ENCODE results near the gene TRIM8. TPM values are rescaled to one million over a fixed set of nuclear protein-coding genes. Genes with fewer than 3 reads are reported as not detected.

The TRIM8 gene
- total and polyA plus RNA-seq, 2 donors (not counting 3 experiments of a cell fraction or from before 2014, with no cell fraction given) = 74.1 to 114 TPM

DNA sequence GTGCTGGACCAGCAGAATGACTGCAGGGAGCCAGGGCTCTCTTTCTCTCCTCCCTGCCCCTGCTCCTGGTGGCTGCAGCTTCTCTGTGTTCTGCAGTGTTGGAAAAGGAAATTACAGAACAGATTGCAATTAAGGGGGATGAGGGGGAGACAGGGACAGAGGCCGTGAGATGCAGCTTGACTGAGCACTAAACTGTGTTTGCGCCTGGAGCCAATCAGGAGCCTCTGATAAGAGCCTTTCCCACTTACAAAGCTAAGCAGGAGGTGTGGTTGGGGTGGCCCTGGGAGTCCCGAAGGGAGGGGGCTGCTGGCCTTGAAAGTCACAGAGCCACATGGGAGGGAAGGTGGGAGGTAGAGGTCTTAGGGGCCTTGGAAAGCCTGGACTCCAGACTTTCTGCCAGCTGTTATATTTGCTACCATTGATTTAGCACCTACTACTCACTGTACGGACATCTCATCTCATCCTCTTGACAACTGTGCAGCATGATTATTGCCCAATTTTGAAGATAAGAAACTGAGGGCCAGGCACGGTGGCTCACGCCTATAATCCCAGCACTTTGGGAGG is 26.7 kb downstream of the TRIM8 start:
- Histone ChIP-seq H4K20me1 (replicated peaks; ENCODE audit: control insufficient read depth, extremely low read depth, insufficient read depth, low read length) (no peaks in the 10 kb centered on the region), H3K27me3 (ENCODE audit: control insufficient read depth in 2 of 2, insufficient read depth in 2 of 2, low read length in 2 of 2) (no peaks in the 10 kb centered on the region), H3K4me2 (ENCODE audit: insufficient read depth, low read length) (no peak overlapping the region), H3K4me1 (ENCODE audit: control insufficient read depth, extremely low read depth, insufficient read depth, low read length) (peaks cover 5% of the 10 kb centered on the region), H3K36me3 (ENCODE audit: control insufficient read depth in 2 of 2, extremely low read depth in 1 of 2, insufficient read depth in 2 of 2, low read length in 2 of 2) (no peaks in the 10 kb centered on the region), H3K4me3 (replicated peaks in 1 of 3; ENCODE audit: insufficient read depth in 1 of 3, low read depth in 1 of 3, low read length in 3 of 3) (no peak overlapping the region), H3K27ac (ENCODE audit: insufficient read depth, low read depth, low read length) (no peak overlapping the region), H3K79me2 (ENCODE audit: control insufficient read depth, insufficient read depth, low read length) (no peaks in the 10 kb centered on the region), H3K9me3 (replicated peaks; ENCODE audit: control insufficient read depth, insufficient read depth, low read length) (no peaks in the 10 kb centered on the region), H3K9ac (replicated peaks; ENCODE audit: extremely low read depth, insufficient read depth, low read length) (no peak overlapping the region), H3K9me1 (replicated peaks; ENCODE audit: control insufficient read depth, extremely low read depth, insufficient read depth, low read length) (no peaks in the 10 kb centered on the region), H2AFZ (ENCODE audit: low read depth, low read length) (no peak overlapping the region)
- ChIA-PET POLR2A (no interaction called here), CTCF (interaction anchor here (0.9 to 2.7 kb wide), 10 partner anchors 8 to 277 kb away, joined by 3 to 26 read pairs (median 6); partner anchors contain the start of gene ARL3)
- TF ChIP-seq POLR2A (IDR thresholded peaks at IDR 0.05; ENCODE audit: low read depth, low read length) (no peak), GATA2 (IDR thresholded peaks at IDR 0.05; ENCODE audit: insufficient read depth, insufficient read length, low read depth, low read length) (no peak), EZH2 (IDR thresholded peaks at IDR 0.05; ENCODE audit: borderline replicate concordance, low read depth, low read length, severe bottlenecking) (no peak), CTCF (IDR thresholded peaks at IDR 0.05; ENCODE audit: extremely low read depth in 1 of 2, insufficient read depth in 1 of 2, low read depth in 1 of 2, low read length in 2 of 2) (no peak)
- TF ChIP-seq, protein P1, sequence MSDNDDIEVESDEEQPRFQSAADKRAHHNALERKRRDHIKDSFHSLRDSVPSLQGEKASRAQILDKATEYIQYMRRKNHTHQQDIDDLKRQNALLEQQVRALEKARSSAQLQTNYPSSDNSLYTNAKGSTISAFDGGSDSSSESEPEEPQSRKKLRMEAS (IDR thresholded peaks at IDR 0.05; ENCODE audit: insufficient read depth, insufficient read length) = no peak
- DNase-seq (ENCODE audit: low read depth, low spot score) (no peak), FAIRE-seq (no peak)
- intact Hi-C loops (cut with micrococcal nuclease) (no loop called here), dilution Hi-C loops (cut with MboI; ENCODE audit: extremely low pct_ligation_motif_present, low sequenced_read_pairs) (no loop called here)
- BruUV-seq (replicated peaks) = no TSS peak

Data from endothelial cell of umbilical vein (primary cell).